RWPE1 (cell line): ENCODE results near the gene BTBD9.
A peak's percentile ranks its signal among the peaks of the same experiment; 100 is the strongest.

Experiments used
- CTCF ChIA-PET: fragments of 350-600 bp; sonication (Branson Sonifier 250); formaldehyde crosslinking; extraction: SDS; loops from one replicate; lab custom pipeline; 2021; lab: Yijun Ruan, JAX
- POLR2A ChIA-PET: fragments of 400-600 bp; formaldehyde crosslinking; extraction: SDS; loops from one replicate; lab custom pipeline; 2020; ENCODE audit warnings: antibody characterized with exemption; ENCODE audit not compliant: low non-redundant PET; lab: Yijun Ruan, JAX
- DNase-seq: peaks from one replicate; pipeline ENCODE4 v3.0.0; 2012; ENCODE audit warnings: low spot score
- H3K27ac ChIP-seq: fragments of 450-650 bp; 2 replicates; pipeline ENCODE4 v1.5.1; 2017
- TF ChIP-seq, protein P1 (sequence below): fragments of 450-650 bp; conservative IDR thresholded peaks from 2 replicates; pipeline ENCODE4 v1.5.1; 2017; ENCODE audit warnings: low read depth, mild to moderate bottlenecking

Gene BTBD9

DNA sequence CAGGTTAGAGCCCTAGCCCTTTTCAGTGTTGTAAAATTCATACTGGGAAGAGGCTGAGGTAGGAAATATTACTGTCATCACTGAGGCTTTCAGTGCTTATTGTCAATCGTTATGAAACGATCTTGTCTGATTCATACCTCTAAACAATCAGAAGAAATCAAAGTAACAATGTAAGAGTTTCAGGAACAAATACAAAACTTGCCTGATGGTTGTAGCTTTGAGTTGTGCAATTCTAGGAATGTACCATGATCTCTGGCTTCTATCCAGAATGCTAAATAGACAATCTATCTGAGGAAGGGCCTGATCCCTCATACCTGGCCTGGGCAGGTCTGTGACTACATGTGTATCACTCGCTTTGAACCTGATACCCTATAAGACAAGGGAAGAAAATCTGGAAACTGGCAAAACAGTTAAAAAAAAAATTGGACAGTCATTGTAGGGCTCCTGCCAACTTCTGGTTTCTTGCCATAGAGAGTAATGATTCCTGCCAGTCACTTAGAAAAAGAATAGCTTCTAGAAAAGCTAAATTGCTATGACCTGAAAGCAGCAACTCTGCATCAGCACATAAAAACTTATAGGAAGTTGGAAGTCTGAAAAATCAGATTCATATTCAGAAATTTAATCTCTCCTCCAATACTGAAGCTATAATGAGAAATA is 234.7 kb downstream of the BTBD9 start:
- CTCF ChIA-PET: interaction anchor here (0.6 kb wide), 1 partner anchor 16 kb away, joined by 4 read pairs; no protein-coding TSS in a partner anchor
- TF ChIP-seq, protein P1, sequence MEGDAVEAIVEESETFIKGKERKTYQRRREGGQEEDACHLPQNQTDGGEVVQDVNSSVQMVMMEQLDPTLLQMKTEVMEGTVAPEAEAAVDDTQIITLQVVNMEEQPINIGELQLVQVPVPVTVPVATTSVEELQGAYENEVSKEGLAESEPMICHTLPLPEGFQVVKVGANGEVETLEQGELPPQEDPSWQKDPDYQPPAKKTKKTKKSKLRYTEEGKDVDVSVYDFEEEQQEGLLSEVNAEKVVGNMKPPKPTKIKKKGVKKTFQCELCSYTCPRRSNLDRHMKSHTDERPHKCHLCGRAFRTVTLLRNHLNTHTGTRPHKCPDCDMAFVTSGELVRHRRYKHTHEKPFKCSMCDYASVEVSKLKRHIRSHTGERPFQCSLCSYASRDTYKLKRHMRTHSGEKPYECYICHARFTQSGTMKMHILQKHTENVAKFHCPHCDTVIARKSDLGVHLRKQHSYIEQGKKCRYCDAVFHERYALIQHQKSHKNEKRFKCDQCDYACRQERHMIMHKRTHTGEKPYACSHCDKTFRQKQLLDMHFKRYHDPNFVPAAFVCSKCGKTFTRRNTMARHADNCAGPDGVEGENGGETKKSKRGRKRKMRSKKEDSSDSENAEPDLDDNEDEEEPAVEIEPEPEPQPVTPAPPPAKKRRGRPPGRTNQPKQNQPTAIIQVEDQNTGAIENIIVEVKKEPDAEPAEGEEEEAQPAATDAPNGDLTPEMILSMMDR: no peak
- peak; percentile 84 for DNase-seq
- no peak overlapping the region for H3K27ac ChIP-seq
- POLR2A ChIA-PET: no interaction called here

DNA sequence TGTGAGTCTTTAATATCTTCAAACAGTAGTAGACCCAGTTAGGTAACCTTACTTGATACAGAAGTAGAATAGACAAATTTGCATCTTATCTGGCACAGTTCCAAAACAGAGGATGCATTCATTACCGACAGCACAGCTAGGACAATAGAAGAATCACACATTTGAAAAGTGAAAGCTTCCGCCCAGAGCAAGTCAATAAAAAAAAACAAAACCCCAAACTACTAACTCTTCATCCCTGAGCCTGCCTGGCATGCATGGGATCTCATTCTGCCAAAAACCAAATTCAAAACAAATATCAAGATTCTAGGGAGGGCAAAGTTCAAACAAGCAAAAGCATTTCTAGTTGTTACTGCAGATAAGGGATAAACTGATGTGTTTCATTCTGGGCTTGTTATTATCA is 235.4 kb downstream of the BTBD9 start:
- POLR2A ChIA-PET: no interaction called here
- DNase-seq: no peak
- TF ChIP-seq, protein P1: no peak
- no peak overlapping the region for H3K27ac ChIP-seq
- CTCF ChIA-PET: interaction anchor here (0.6 kb wide), 1 partner anchor 17 kb away, joined by 4 read pairs; no protein-coding TSS in a partner anchor

DNA sequence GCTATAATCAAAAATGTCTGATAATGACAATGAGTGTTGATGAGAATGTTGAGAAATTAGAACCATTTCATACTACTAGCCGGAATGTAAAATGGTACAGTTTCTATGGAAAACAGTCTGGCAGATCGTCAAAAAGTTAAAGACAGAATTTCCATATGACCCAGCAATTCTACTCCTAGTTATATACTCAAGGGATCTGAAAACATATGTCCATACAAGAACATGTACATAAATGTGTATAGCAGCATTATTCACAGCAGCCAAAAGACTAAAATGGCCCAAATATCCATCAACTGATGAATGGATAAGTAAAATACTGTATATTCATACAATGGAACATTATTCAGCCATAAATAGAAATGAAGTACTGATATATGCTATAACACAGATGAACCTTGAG is 236.2 kb downstream of the BTBD9 start:
- POLR2A ChIA-PET: no interaction called here
- no peak for DNase-seq
- no peak overlapping the region for H3K27ac ChIP-seq
- CTCF ChIA-PET: no interaction called here
- TF ChIP-seq, protein P1: no peak

DNA sequence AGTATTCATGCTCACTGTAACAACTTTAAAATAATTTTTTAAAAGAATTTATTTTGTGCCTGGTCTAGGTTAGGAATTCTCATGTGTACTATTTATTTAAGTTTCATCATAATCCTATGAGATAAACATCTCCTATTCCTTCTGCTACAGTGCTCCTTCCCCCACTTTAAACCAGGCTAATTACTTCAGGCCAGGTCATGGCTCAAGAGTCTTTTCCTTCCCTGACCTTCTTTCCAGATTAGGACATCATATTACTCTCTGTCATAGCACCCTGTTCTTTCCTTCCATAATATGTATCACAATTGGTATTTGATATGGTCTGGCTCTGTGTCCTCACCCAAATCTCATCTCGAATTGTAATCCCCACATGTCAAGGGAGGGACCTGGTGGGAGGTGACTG is 239.0 kb downstream of the BTBD9 start:
- ChIA-PET CTCF (no interaction called here), POLR2A (no interaction called here)
- TF ChIP-seq, protein P1: no peak
- DNase-seq: no peak
- no peak overlapping the region for H3K27ac ChIP-seq

DNA sequence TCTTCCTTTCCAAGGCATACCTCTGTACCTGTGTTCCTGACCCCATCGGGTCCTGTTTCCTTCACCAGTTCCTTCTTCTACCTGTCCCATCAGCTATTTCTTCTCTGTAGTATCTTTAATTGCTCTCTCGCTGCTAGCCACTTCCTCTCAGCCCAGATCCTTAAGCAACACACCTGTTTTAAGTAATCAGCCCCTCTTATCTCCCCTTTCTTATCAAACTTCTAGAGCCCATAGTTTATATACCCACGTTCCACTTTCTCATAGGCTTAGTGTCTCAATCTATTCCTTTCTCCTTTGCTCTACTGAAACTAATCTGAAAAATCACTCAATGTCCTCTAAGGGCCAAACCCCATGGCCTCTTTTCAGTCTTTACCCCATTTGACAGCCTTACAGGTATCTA is 239.6 kb downstream of the BTBD9 start:
- POLR2A ChIA-PET: no interaction called here
- H3K27ac ChIP-seq: no peak overlapping the region
- DNase-seq: no peak
- CTCF ChIA-PET: no interaction called here
- TF ChIP-seq, protein P1: no peak

DNA sequence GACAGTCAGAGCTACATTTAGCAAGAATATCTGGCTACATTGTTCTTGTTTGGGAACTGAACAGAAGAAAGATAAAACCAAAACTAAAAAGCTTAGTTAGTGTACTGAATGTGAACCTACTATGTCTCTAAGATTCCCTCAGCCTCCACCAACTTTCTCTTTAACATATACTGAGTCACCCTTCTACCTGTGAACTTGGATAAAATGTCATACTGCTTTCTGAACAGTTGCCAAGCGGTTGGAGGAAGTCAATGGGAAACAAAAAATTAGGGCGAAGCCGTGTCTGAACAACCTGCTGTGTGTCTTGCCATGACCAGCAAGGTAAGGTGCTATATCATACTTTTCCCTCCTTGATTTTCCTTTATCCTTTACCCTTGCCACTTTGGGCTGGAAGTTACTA is 243.5 kb downstream of the BTBD9 start:
- no peak overlapping the region for H3K27ac ChIP-seq
- CTCF ChIA-PET: no interaction called here
- POLR2A ChIA-PET: no interaction called here
- TF ChIP-seq, protein P1: no peak
- peak; percentile 17 for DNase-seq
